WTC11 (cell line): ENCODE results near the gene XRCC5.
"Not testable (repeated sequence)": the region's sequence is repeated elsewhere in the genome, so short reads cannot be mapped to it uniquely, and the experiment has no call there.

Source experiments
- CTCF ChIP-seq: fragments of 200-600 bp; IDR thresholded peaks from 2 replicates; pipeline ENCODE4 v1.8.0; 2022; ENCODE audit warnings: antibody characterized with exemption
- E2F5 ChIP-seq: sonication (generic); formaldehyde crosslinking; IDR thresholded peaks from 2 replicates; pipeline ENCODE4 v1.8.1; 2022; ENCODE audit warnings: mild to moderate bottlenecking, moderate library complexity, missing genetic modification reagents
- ZBTB21 ChIP-seq: sonication (generic); formaldehyde crosslinking; IDR thresholded peaks from 2 replicates; pipeline ENCODE4 v1.8.1; 2023; ENCODE audit warnings: mild to moderate bottlenecking, missing genetic modification reagents, borderline replicate concordance

- not testable (repeated sequence) for TF ChIP-seq ZBTB21 (CRISPR knock-in tag); E2F5 (CRISPR knock-in tag); CTCF
Measured at GRCh38 chr2:216141516-216141915, 32.4 kb downstream of the XRCC5 start.
